Mammary epithelial cell (primary cell): ENCODE measurements around the gene CYP19A1.

Source experiments
- CTCF ChIP-seq, 2 donors: IDR thresholded peaks in 1 of 2; conservative IDR thresholded peaks in 1 of 2; 2 replicates each; pipeline ENCODE4 v1.5.1; 2011 to 2012; ENCODE audit warnings: inconsistent platforms in 2 of 2, low read length in 2 of 2, mild to moderate bottlenecking in 2 of 2, control low read depth in 1 of 2, low read depth in 1 of 2; ENCODE audit not compliant: insufficient read depth in 1 of 2; ENCODE audit errors: extremely low read depth in 1 of 2
- EZH2 ChIP-seq: IDR thresholded peaks from 2 replicates; pipeline ENCODE4 v1.6.1; 2012; ENCODE audit warnings: low read length, inconsistent platforms, borderline replicate concordance

GRCh38 chr15:51180534-51180933 lies 157.9 kb downstream of the CYP19A1 start:
- TF ChIP-seq EZH2: no peak
- no peak for TF ChIP-seq CTCF (conservative IDR thresholded peaks at IDR 0.05 in 1 of 2, IDR thresholded peaks at IDR 0.05 in 1 of 2; ENCODE audit: extremely low read depth in 1 of 2, insufficient read depth in 1 of 2, low read depth in 1 of 2, low read length in 2 of 2)
